ENCODE data around the gene ALOX5.
"Not testable (repeated sequence)": the region's sequence is repeated elsewhere in the genome, so short reads cannot be mapped to it uniquely, and the experiment has no call there.

Gene ALOX5

GRCh38 chr10:45373576-45374349 lies at the start of gene ALOX5:
Gene ALOX5 (plus strand): TSS chr10:45374216. CDS start chr10:45374280, 64 bp downstream.
- Mint-ChIP-seq H3K4me3 (peak within 1 kb of the TSS; percentile 87), H3K27ac (peak within 1 kb of the TSS; percentile 77), H3K4me1 (ENCODE audit: low read depth) (peaks cover 60% of the 10 kb centered on the region), H3K9me3 (no peaks in the 10 kb centered on the region), H3K36me3 (ENCODE audit: low read depth) (peaks cover 38% of the 10 kb centered on the region), H3K27me3 (peaks cover 16% of the 10 kb centered on the region)
- intact Hi-C loops (cut with micrococcal nuclease): no loop called here

- H3K4me1 Mint-ChIP-seq (ENCODE audit: low read depth): peaks cover 17% of the 10 kb centered on the region
- H3K27me3 Mint-ChIP-seq: peaks cover 3% of the 10 kb centered on the region
- intact Hi-C loops (cut with micrococcal nuclease): no loop called here
Measured at GRCh38 chr10:45325116-45325515, 48.9 kb upstream of the ALOX5 start.

GRCh38 chr10:45326864-45327263 lies 47.2 kb upstream of the ALOX5 start:
- Mint-ChIP-seq H3K27me3 (peaks cover 16% of the 10 kb centered on the region), H3K4me1 (ENCODE audit: low read depth) (peaks cover 17% of the 10 kb centered on the region)
- H3K36me3 Mint-ChIP-seq (ENCODE audit: low read depth); H3K27ac Mint-ChIP-seq; H3K4me3 Mint-ChIP-seq; H3K9me3 Mint-ChIP-seq; intact Hi-C loops (cut with micrococcal nuclease): not testable (repeated sequence)

More at GRCh38 chr10:45325116-45325515, 48.9 kb upstream of the ALOX5 start:
- H3K36me3 Mint-ChIP-seq (ENCODE audit: low read depth): no peaks in the 10 kb centered on the region
- peaks cover 9% of the 10 kb centered on the region for H3K9me3 Mint-ChIP-seq
- H3K27ac Mint-ChIP-seq: no peak overlapping the region
- H3K4me3 Mint-ChIP-seq: no peak overlapping the region

GRCh38 chr10:45331824-45332223 lies 42.2 kb upstream of the ALOX5 start:
- H3K27ac Mint-ChIP-seq; H3K4me3 Mint-ChIP-seq; H3K36me3 Mint-ChIP-seq (ENCODE audit: low read depth); H3K9me3 Mint-ChIP-seq; intact Hi-C loops (cut with micrococcal nuclease); H3K4me1 Mint-ChIP-seq (ENCODE audit: low read depth): not testable (repeated sequence)
- peaks cover 26% of the 10 kb centered on the region for H3K27me3 Mint-ChIP-seq

- Mint-ChIP-seq H3K9me3 (peaks cover 13% of the 10 kb centered on the region), H3K27me3 (peaks cover 6% of the 10 kb centered on the region), H3K36me3 (ENCODE audit: low read depth) (no peaks in the 10 kb centered on the region), H3K4me3 (no peak overlapping the region), H3K27ac (no peak overlapping the region), H3K4me1 (ENCODE audit: low read depth) (peaks cover 16% of the 10 kb centered on the region)
- intact Hi-C loops (cut with micrococcal nuclease): no loop called here
Measured at GRCh38 chr10:45339894-45340293, 34.1 kb upstream of the ALOX5 start.

- peaks cover 16% of the 10 kb centered on the region for H3K4me1 Mint-ChIP-seq (ENCODE audit: low read depth)
- intact Hi-C loops (cut with micrococcal nuclease); H3K27ac Mint-ChIP-seq; H3K4me3 Mint-ChIP-seq; H3K36me3 Mint-ChIP-seq (ENCODE audit: low read depth); H3K27me3 Mint-ChIP-seq: not testable (repeated sequence)
- peaks cover 13% of the 10 kb centered on the region for H3K9me3 Mint-ChIP-seq
Measured at GRCh38 chr10:45340420-45340819, 33.6 kb upstream of the ALOX5 start.

GRCh38 chr10:45346652-45347335 lies 27.2 kb upstream of the ALOX5 start:
- H3K4me3 Mint-ChIP-seq; H3K36me3 Mint-ChIP-seq (ENCODE audit: low read depth); intact Hi-C loops (cut with micrococcal nuclease); H3K27ac Mint-ChIP-seq; H3K27me3 Mint-ChIP-seq: not testable (repeated sequence)
- H3K4me1 Mint-ChIP-seq (ENCODE audit: low read depth): peaks cover 20% of the 10 kb centered on the region
- peaks cover 20% of the 10 kb centered on the region for H3K9me3 Mint-ChIP-seq

GRCh38 chr10:45347464-45347863 lies 26.6 kb upstream of the ALOX5 start:
- Mint-ChIP-seq H3K9me3 (peaks cover 20% of the 10 kb centered on the region), H3K4me1 (ENCODE audit: low read depth) (peaks cover 22% of the 10 kb centered on the region)
- H3K4me3 Mint-ChIP-seq; H3K36me3 Mint-ChIP-seq (ENCODE audit: low read depth); H3K27ac Mint-ChIP-seq; H3K27me3 Mint-ChIP-seq; intact Hi-C loops (cut with micrococcal nuclease): not testable (repeated sequence)

GRCh38 chr10:45348196-45348765 lies 25.7 kb upstream of the ALOX5 start:
- H3K27me3 Mint-ChIP-seq; H3K36me3 Mint-ChIP-seq (ENCODE audit: low read depth); H3K27ac Mint-ChIP-seq; intact Hi-C loops (cut with micrococcal nuclease); H3K4me3 Mint-ChIP-seq: not testable (repeated sequence)
- H3K9me3 Mint-ChIP-seq: peaks cover 20% of the 10 kb centered on the region
- peaks cover 22% of the 10 kb centered on the region for H3K4me1 Mint-ChIP-seq (ENCODE audit: low read depth)

- Mint-ChIP-seq H3K27me3 (no peaks in the 10 kb centered on the region), H3K9me3 (peaks cover 7% of the 10 kb centered on the region), H3K4me3 (no peak overlapping the region), H3K4me1 (ENCODE audit: low read depth) (peaks cover 48% of the 10 kb centered on the region), H3K36me3 (ENCODE audit: low read depth) (no peaks in the 10 kb centered on the region), H3K27ac (peak overlapping the region; percentile 71)
- intact Hi-C loops (cut with micrococcal nuclease): loop anchor here (10.0 kb wide), 1 partner anchor 52 kb away; no protein-coding TSS in a partner anchor
Measured at GRCh38 chr10:45353186-45353585, 20.8 kb upstream of the ALOX5 start.

- intact Hi-C loops (cut with micrococcal nuclease): loop anchor here (10.0 kb wide), 1 partner anchor 51 kb away; no protein-coding TSS in a partner anchor
- peak overlapping the region; percentile 71 for H3K27ac Mint-ChIP-seq
- H3K9me3 Mint-ChIP-seq: no peaks in the 10 kb centered on the region
- no peaks in the 10 kb centered on the region for H3K27me3 Mint-ChIP-seq
- H3K4me1 Mint-ChIP-seq (ENCODE audit: low read depth): peaks cover 48% of the 10 kb centered on the region
- H3K36me3 Mint-ChIP-seq (ENCODE audit: low read depth): no peaks in the 10 kb centered on the region
- no peak overlapping the region for H3K4me3 Mint-ChIP-seq
Measured at GRCh38 chr10:45354261-45354660, 19.8 kb upstream of the ALOX5 start.

- Mint-ChIP-seq H3K4me1 (ENCODE audit: low read depth) (peaks cover 54% of the 10 kb centered on the region), H3K36me3 (ENCODE audit: low read depth) (no peaks in the 10 kb centered on the region), H3K4me3 (no peak overlapping the region), H3K27me3 (no peaks in the 10 kb centered on the region), H3K27ac (peak overlapping the region; percentile 12), H3K9me3 (no peaks in the 10 kb centered on the region)
- intact Hi-C loops (cut with micrococcal nuclease): loop anchor here (10.0 kb wide), 1 partner anchor 49 kb away; no protein-coding TSS in a partner anchor
Measured at GRCh38 chr10:45355494-45355893, 18.5 kb upstream of the ALOX5 start.

- H3K9me3 Mint-ChIP-seq; H3K27me3 Mint-ChIP-seq; H3K27ac Mint-ChIP-seq; H3K4me3 Mint-ChIP-seq; H3K36me3 Mint-ChIP-seq (ENCODE audit: low read depth): not testable (repeated sequence)
- intact Hi-C loops (cut with micrococcal nuclease): loop anchor here (10.0 kb wide), 1 partner anchor 46 kb away; no protein-coding TSS in a partner anchor
- H3K4me1 Mint-ChIP-seq (ENCODE audit: low read depth): peaks cover 33% of the 10 kb centered on the region
Measured at GRCh38 chr10:45358961-45359360, 15.1 kb upstream of the ALOX5 start.
